HG02588 (cell line): ENCODE results near the gene AGBL1.
"Not testable (repeated sequence)": the region's sequence is repeated elsewhere in the genome, so short reads cannot be mapped to it uniquely, and the experiment has no call there.

ENCODE experiments used
- ATAC-seq: cut with Tn5 transposase; IDR thresholded peaks from one replicate; pipeline ENCODE4 v1.9.1; 2021; ENCODE audit warnings: mild to moderate bottlenecking, moderate library complexity; ENCODE audit not compliant: unreplicated experiment

AGBL1 gene

DNA sequence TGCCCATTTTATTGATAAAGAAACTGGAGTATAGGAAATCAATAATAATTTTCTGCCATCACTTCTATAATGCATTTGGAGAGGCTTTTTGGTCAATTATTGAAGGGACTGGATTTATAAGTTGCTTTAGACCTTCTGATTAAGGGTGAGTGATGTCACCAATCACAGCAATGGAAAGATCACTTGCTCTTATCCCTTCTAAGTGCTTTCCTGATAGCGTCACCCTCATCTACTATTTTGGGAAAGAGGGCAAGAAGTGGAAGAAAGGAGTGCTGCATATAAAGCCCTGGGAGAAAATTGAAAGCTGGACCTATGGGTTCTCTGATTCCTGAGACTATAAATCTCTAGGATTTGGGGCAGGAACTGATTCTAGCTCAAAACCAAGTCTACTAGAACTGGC is 771.3 kb downstream of the AGBL1 start:
- ATAC-seq: no peak

DNA sequence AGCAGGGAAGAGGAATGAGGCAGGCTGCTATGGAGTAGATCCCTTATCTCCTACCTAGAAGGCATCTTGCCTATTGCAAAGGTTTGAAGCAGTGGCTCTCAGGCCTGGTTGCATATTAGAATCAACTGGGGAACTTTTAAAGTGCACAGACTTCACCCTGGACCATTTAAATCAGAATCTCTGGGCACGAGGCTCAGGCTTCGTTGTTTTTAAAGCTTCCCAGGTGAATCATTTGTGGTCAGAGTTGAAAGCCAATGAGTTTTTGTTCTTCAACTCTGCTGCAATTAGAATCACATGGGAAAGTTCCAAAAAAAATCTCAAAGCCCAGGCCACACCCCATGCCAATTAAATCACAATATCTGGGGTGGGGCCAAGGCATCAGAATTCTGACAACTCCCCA is 773.1 kb downstream of the AGBL1 start:
- no peak for ATAC-seq

- ATAC-seq: no peak
These were observed 774.5 kb downstream of the AGBL1 start for GRCh38 chr15:86854176-86854575.

GRCh38 chr15:86855307-86856291 is 775.9 kb downstream of the AGBL1 start:
- ATAC-seq: no peak

GRCh38 chr15:86857701-86858100 is 778.0 kb downstream of the AGBL1 start:
- ATAC-seq: no peak

- ATAC-seq: no peak
These were observed 783.7 kb downstream of the AGBL1 start for GRCh38 chr15:86863226-86863915.

GRCh38 chr15:86865920-86866319 is 786.2 kb downstream of the AGBL1 start:
- no peak for ATAC-seq

DNA sequence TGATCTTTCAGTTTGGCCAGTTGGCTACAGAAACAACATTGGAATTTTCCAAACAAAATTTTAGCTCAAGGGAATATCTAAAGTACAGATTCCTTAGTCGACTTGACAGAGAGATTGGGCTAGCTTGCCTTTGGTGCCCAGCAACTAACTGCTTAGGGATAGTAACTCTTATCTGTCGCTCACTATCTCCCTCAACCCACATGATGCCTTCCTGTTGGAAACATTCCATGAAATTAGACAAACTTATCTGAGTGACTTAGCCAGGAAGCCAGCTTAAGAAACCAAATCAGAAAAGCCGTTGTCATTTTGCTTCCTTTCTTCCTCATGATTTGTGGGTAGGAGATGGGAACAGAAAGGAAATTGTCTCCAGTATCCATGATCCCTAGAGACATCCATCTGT is 791.2 kb downstream of the AGBL1 start:
- ATAC-seq: no peak

DNA sequence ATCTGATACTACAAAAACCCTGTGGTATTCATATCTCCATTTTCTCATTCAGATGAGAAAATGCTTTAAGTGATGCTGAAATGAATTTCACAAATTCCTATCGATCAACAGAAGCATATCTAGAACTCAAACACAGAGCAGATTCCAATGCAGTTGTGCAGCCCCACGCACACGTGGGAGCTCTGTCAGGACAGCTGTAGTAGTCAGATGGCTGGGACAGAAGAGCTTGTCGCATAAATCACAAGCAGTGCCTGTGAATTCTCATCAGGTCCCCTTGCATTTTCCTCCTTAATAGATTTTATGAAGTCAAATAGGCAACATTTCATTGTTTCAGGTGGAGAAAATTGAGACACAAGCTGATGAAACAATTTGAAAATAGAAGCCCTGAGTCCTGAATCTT is 792.3 kb downstream of the AGBL1 start:
- no peak for ATAC-seq

DNA sequence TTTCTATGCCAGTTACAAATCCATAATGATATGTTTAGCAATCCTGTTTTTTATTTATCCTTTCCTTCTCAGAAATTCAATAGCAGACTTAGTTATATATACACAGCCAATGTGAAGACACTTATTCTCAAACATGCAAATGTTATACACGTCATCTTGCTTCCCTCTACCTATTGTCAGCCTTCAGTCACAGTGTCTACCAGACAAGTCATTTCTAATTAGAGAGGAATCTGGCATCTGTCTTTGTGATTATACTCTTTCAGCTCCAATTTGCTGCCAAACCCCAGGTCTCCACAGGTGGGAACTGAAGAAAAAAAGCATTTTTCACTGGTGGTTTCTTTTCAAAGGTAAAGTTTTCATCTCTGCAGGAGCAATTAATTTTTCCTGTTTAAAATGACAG is 793.1 kb downstream of the AGBL1 start:
- ATAC-seq: no peak

DNA sequence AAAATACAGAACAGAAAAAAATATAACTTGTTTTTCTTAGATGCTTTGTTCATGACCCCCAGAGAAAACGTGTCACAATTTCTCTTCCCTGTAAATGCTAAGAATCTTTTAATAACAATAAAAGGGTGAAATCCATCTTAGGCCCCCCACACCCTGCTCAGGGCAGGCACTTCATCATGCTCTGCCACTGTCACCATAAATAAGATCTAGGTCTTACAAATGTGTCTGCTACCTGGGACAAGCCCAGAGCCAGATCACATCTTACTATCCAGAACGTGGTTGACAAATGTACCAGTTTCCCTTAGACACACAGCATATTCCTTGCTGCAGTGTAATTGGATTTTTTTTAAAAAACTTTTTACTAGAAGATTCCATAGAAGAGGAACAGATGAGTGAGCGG is 795.4 kb downstream of the AGBL1 start:
- no peak for ATAC-seq

GRCh38 chr15:86876387-86876944 is 796.8 kb downstream of the AGBL1 start:
- no peak for ATAC-seq

DNA sequence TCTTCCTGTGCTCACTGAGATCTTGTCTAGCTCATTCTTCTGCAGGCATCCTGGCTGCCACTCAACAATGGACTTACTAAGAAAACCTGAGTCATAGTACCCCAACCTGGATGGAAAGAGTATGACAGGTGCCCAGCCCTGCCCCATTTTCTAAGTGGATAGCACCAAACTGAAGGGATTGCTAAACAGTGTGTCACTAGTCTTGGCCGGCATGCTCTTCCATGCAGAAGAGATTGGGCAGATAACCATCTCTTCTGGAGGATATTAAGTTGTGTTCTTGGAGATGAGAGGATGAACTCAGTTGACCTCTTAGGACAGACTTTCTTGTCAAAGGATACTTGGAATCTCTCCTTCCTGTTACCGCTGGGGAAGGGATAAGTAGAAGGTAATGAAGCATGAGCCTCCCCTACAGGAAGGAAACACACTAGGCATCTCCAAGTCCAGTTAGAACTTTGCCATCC is 797.5 kb downstream of the AGBL1 start:
- no peak for ATAC-seq

- ATAC-seq: not testable (repeated sequence)
These were observed 799.2 kb downstream of the AGBL1 start for GRCh38 chr15:86878844-86879243.

DNA sequence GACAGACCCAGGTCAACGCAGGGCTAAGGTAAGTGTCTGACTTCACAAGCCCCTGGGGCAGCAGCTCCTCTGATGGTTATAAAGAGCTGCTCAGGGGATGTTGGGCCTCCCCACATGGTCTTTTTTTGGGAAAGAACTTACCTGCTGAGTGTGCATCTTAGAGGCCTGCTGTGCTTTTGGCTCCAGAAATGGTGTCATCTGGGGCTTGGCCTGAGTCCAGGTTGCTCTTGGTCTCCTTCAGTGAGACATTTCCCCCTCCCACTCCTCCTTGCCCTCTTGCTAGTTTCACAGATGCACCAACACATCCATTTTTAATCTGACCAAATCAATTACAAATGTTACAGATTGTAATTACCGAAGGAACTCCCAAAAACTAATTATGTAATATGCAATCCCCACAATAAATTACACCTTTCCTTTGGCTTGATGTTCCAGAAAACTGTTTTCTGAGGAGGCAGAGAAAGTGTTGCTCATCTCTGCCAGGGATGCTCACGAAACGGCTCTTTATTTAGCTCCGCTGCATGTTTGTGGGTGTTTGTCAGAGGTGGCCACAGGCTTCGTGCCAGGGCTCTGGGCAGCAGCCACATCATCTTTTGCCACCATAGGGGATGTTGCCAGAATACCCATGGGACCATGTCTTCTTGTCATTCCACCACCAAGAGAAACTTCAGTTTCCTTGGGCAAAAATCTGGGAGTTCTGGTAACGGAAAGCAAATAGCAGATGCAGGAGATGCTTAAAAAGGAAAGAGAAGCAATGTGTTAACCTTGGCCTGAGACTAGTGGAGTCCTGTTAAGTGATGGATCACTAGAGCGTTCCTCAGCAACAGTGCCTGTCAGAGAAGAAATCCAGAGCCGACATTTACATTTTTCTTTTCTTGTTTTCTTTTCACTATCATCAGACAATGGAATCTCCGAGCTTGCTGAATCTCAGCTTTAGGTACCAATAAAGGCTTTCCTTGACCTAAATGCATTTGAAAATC is 799.9 kb downstream of the AGBL1 start:
- ATAC-seq: no peak

- no peak for ATAC-seq
These were observed 805.9 kb downstream of the AGBL1 start for GRCh38 chr15:86885616-86886015.

DNA sequence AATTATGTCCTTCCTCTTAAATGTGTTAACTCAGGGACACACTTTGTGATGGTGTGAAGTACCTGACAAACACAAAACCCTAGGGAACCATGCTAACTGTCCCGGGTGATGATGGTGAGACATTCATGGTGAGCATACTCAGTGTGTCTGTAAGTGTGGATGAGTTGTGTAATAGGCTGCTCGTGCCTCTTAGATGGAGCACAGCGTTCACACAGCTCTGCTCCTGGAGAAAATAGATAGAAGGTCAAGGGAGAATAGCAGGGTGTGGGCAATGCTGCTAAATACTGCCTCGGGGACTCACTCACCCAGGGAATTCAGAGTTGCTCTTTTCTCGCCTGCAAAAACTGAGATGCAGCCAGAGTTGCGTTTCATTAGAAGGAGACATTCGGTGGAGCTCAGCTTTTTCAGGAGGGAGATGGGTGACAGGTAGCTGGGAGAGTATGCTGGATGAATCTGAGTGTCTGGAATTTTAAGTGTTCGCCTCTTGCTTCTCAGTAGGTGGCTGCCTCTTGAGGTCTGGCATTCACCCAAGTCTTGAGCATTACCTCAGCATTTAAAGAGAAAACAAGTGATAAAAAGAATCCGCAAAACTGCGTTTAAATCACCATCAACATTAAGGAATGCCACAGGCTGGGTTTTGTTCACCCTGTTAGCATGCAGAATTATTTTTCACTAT is 813.2 kb downstream of the AGBL1 start:
- no peak for ATAC-seq

- no peak for ATAC-seq
These were observed 814.6 kb downstream of the AGBL1 start for GRCh38 chr15:86894269-86894668.

DNA sequence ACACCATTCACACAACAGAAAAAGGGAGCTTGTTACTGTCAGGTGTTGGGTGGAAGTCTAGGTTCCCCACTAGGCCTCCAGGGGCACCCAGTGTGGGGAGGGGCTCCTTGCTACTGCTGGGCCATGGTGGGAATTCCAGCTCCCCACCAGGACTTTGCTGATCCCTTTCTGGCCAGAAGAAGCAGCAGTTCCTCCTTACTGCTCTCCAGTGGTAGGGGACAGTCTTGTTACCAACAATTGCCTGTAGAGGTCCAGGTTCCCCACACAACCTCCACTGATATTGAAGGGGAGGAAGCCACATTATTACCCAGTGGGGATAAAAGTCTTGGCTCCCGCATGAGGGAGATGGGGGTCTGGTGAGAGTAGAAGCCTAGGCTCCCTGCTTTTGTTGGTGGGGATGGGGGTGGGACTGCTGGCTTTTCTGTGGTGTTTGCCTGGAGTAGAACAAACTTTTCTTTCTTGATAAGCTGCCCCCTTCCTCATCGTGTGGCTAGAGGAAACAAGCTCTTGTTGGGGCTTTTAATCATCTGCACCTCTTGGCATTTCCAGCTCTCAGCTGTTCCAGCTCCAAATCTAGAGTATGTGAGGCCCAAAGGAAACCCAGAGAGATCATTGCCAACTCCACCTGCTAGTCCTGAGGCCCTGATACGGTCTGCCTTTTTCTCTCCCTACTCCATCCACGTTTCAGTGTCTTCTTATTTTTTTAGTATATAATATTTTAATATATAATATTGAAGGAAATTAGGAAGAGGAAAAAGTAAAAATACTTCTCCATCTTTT is 824.2 kb downstream of the AGBL1 start:
- ATAC-seq: no peak
